Stimulated activated CD8-positive, alpha-beta memory T cell treated with anti-CD3 and anti-CD28 coated beads, Interleukin-4, amount 100 ng/mL, for 4 hours (primary cell): ENCODE results near the gene TRPT1.

Experiments used
- DNase-seq, 2 donors: peaks; one replicate each; pipeline ENCODE4 v3.0.0-alpha.2; 2020; ENCODE audit warnings: low read depth in 2 of 2, low spot score in 1 of 2

TRPT1 gene

GRCh38 chr11:64245797-64246620, 20.0 kb upstream of the TRPT1 start:
- DNase-seq, result peak in 1 of 2 donors; percentile 82

DNA sequence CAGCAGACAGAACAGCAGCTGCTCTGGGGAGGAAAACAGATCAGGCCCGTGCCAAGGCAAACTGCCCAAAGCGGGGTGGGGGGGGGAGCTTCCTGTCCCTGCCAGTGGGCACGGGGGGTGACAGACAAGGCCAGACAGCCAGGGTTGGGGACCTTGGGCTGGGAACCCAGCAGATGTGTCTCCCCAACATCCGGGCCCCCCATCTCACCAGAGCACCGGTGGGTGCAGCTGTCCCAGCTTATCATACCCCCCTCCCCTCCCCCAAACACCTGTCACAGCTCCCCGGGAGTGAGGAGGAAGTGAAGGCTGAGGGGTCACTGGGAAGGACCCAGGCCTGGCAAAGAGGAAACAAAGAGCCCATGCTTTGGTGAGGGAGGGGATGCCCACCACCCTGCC, 19.4 kb upstream of the TRPT1 start:
- DNase-seq, result no peak

DNA sequence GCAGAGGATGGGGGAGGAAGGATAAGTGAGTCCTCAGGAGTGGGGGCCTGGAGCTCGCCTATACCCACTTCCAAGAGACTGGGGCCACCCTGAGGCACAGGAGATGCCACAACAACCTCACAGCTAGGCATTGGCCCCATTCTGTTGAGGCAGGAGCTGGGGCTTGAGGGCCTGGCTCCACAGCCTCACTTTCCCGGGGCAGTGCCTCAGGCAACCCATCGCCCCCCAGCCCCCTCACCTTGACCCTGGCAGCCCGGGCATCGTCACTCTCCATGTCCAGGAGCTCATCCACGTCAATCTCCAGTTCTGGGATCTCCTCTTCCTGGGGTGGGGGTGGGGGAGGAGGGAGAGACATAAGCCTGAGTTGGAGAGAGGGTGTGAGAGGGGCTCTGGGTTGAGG, 19.0 kb upstream of the TRPT1 start:
- no peak for DNase-seq

GRCh38 chr11:64244107-64244506, 18.1 kb upstream of the TRPT1 start:
- DNase-seq, result no peak

DNA sequence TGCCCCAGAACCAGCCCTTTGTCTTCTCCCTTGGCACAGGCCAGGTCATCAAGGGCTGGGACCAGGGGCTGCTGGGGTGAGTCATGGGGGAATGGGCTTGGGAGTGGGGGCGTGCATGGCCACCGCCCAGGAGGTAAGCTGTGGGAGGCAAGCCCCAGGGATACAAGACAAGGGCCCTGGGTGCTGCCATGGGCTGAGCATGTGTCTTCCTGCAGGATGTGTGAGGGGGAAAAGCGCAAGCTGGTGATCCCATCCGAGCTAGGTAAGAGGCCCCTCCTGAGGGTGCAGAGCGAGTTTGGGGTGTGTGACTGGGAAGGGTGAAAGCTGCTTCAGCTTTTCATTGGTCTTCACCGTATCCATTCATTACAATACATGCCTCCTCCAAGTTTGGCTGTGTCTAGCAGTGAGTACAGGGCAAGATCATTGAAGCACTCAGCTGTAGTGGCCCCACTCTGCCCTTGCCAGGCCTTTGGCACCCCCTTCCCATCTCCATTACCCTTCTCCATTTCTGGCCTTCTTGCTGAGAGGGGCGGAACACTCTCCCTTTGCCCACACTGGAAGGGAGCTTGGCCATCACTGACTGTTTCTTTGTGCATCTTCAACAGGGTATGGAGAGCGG, 17.4 kb upstream of the TRPT1 start:
- no peak for DNase-seq

DNA sequence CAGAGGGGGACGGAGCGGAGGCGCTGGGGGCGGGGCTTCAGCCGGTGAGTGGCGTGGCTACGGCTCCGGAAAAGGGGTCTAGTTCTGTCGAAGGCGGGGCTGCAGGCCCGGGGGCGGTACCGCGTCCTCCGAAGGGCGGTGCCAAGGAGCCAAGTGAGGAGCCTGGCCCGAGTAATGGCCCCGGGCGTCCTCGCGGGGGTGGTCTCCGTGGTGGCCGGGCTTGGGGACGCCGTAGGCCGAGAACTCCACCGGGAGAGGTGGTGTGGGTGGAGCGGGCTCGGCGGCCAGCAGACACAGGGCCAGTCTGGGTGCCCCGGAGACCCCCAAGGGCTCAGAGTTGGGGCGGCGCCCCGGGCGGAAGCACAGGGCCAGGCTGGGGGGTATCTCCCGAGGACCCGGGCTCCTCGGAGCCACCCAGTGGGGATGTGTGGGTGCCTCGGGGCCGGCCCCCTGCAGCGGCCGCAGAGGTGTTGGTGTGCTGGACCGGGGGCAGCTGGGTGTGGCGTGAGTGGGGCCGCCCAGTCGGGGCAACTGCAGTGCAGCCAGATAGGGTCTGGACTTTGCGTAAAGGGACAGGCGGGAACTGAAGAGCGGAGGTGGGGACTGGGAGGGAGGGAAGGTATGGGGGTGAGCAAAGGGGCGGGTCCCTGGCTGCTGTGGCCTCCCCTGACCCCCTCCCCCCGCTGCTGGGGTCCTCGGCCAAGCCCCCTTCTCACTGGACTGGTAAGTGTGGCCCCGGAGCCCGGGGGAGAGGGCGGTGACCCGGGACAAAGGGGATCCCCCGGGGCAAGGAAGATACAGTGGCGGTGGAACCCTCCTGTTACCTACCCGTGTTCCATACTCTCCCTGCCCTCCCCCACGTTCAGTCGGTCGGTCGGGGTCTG, 15.7 kb upstream of the TRPT1 start:
- peak in 1 of 2 donors; percentile 100 for DNase-seq

DNA sequence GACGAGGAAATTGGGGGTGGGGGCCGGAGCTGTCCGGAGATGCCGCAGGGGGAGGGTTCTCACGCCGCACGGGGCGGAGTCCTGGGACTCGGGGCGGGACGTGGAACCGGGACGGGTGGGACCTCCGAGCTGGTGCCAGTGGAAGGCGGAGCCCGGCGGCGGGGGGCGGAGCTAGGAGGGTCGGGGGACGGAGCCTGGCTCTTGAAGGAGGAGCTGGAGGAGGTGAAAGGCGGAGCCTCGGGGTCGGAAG, 15.2 kb upstream of the TRPT1 start:
- DNase-seq, result peak in 1 of 2 donors; percentile 98

DNA sequence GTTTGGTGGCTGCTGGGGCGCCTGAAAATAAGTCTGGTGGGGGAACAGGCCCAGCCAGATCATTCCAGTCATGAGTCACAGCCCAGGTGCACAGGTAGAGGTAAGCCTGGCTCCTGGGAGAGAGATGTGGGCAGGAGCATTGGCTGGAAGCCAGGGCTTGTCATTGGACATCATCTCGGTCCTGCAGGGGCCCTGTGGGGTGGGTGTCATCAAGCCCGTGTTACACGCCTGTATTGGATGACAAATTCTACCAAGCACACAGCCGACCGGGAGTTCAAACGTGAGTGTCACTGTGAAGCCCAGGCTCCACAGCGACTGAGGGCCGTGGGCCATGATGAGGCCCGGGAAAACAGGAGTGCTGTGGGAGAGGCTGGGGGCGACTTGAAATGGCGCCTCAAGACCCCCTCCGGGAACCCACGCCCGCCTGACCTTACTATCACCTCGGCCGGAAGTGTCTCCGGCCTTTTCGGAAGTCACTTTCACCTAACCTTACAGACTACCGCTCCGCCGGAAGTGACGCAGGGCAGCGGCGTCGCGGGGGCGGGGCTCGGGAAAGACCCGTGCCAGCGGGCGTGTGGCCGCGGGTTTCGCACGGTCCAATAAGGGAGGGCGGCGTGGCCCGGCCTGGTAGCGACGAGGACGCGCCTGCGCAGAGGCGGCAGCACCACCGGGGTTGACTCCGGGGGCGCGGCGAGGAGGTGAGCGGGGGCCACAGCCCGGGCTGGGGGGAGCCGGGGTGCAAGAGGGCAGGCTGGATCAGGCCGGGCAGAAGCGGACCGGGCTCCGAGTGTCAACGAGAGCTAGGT, 14.7 kb upstream of the TRPT1 start, which contains the start of gene FKBP2:
Gene FKBP2, plus strand, starts transcription at position 661 of the 806 bp plus-strand sequence. CDS start 1,293 bp downstream, outside the sequence.
- peak; percentile 92 to 97 for DNase-seq

DNA sequence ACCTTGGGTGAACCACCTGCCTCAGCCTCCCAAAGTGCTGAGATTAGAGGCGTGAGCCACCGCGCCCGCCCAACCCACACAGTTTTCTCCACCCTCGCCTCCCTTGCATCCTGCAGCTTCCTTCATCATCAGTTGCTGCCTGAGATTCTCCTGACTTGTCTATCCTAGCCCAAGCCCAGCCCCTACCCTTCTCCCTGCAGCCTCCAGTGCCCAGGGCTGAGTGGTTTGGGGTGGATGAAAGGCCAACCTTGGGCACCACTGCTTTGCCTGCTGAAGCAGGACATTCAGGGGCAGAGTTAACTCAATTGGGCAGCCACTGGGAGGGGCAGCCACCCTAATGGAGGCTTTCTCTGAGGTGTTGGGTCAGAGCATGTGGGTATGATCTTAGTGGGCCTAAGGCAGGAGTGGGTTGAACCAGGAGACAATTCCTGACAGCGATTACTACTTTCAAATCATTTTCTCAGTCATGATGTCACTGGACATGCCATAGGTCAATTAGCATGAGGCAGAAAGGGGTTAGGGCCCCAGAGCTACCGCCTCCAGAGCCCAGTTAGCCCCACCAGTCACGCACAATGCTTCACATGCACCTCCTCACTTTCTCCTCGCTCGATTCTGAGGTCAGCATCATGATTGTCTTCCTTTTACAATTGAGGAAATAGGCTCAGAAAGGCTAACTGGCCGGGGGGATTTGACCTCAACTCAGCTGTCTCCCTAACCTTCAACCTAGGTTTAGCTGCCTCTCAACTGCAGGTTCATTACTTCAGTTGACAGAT, 13.9 kb upstream of the TRPT1 start:
- DNase-seq, result no peak

DNA sequence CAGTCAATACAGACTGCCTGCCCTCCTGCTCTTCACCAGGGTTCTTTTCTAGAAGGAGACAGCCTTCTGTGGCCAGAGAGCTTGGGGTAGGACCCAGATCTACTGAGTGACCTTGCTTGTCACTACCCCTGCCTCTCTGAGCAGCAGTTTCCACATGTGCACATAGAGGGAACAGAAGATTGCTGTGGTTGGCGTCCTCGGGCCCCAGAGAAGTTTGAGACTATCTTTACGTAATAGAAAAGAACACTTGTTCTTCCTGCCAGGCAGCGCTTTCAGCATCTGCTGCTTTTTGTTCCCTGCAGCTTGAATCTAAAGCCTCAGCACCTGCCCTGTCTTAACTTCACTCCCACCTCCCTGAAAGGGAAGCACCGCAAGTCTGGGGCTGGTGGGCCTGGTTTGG, 13.0 kb upstream of the TRPT1 start:
- no peak for DNase-seq

DNA sequence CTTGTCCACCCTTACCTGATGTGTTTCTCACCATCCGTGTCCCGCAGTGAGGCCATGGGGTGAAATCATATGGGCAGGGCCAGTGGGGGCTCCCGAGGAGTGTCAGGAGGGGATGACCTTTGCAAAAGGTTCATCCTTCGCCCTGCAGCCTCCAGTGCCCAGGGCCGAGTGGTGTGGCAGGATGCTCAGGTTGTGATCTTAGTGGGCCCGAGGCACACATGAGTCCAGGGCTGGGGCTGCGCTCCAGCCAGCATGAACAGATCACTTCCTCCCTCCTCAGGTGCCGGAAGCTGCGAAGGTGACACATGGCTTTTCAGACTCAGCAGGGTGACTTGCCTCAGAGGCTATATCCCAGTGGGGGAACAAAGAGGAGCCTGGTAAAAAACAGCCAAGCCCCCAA, 12.1 kb upstream of the TRPT1 start:
- DNase-seq, result no peak

DNA sequence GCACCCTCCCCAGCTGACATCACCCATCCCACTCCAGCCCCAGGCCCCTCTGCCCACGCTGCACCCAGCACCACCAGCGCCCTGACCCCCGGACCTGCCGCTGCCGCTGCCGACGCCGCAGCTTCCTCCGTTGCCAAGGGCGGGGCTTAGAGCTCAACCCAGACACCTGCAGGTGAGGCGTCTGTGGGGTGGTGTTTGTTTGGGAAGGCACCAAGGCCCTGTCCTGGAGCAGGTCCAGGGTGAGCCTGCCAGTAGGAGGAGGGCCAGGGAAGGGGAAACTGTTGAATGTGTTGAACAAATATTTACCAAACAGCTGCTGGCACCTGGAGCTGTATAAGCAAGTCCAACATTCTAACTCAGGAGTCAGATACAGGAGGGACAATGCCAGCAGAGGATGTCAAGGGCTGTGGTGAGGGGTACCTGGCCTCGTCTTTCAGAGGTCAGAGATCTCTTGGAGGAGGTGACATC, 11.5 kb upstream of the TRPT1 start:
- no peak for DNase-seq

DNA sequence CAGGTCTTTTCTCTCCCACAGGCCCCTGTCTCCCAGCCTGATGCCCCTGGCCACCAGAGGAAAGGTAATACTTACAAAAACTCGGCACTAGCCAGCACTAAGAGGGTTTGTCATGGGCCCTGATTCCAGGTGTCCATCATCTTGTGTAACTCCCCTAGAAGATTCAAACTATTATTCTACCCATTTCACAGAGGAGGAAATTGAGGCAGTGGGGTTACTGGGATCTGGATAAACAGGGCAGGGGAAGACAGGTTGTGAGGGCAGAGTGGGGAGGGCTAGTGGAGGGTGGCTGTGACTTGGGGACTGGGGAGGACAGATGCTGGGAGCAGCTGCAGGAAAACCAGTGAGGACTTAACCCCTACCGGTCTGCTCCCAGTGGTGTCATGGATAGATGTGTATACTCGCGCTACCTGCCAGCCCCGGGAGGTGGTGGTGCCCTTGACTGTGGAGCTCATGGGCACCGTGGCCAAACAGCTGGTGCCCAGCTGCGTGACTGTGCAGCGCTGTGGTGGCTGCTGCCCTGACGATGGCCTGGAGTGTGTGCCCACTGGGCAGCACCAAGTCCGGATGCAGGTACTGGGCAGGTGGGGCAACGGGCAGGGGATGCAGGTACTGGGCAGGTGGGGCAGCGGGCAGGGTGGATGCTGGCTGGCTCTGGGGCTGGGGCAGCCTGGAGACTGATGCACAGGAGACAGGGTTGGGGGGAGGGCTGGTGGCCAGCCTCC, 9.6 kb upstream of the TRPT1 start:
- DNase-seq, result no peak

- no peak for DNase-seq
Observed at GRCh38 chr11:64234647-64235379, 8.8 kb upstream of the TRPT1 start.

GRCh38 chr11:64233913-64234586, 8.1 kb upstream of the TRPT1 start, which contains the start of gene VEGFB:
Gene VEGFB, plus strand, starts transcription at chr11:64234584. Its CDS starts 250 bp downstream, at chr11:64234834.
- DNase-seq, result peak in 1 of 2 donors; percentile 58

- DNase-seq, result no peak
Observed at GRCh38 chr11:64232967-64233315, 7.0 kb upstream of the TRPT1 start.

DNA sequence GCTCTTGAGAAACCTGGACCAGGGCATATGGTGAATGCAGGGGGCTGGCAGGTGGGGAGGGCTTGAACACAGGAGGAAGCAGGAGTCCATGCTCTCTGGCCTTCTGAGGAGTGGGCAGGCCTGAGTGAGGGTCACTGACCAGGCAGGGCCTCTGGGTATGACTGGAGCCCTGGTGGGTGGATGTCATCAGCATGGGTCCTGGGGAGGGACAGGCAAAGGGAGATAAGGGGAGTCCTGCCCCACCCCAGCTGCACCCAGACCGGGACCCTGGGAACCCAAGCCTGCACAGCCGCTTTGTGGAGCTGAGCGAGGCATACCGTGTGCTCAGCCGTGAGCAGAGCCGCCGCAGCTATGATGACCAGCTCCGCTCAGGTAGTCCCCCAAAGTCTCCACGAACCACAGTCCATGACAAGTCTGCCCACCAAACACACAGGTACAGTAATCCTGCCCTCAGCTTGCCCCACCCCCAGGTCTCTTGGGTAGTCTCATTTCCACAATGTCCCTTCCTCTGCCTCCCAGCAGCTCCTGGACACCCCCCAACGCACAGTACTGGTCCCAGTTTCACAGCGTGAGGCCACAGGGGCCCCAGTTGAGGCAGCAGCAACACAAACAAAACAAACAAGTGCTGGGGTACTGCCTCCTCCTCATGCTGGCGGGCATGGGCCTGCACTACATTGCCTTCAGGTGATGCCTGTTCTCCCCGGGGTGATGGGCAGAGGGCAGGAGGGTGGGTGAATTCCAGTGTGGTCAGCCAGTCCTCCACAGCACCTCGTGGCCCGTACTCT, 6.4 kb upstream of the TRPT1 start:
- no peak for DNase-seq
